Stimulated activated CD8-positive, alpha-beta memory T cell treated with anti-CD3 and anti-CD28 coated beads, Interleukin-15, amount 100 ng/mL, for 48 hours (primary cell): ENCODE data around the gene NRXN3.
"Not testable (repeated sequence)": the region's sequence is repeated elsewhere in the genome, so short reads cannot be mapped to it uniquely, and the experiment has no call there.

Experiments used
- DNase-seq, 2 donors: peaks; one replicate each; pipeline ENCODE4 v3.0.0-alpha.2; 2020; ENCODE audit warnings: low read depth in 2 of 2

The NRXN3 gene

DNA sequence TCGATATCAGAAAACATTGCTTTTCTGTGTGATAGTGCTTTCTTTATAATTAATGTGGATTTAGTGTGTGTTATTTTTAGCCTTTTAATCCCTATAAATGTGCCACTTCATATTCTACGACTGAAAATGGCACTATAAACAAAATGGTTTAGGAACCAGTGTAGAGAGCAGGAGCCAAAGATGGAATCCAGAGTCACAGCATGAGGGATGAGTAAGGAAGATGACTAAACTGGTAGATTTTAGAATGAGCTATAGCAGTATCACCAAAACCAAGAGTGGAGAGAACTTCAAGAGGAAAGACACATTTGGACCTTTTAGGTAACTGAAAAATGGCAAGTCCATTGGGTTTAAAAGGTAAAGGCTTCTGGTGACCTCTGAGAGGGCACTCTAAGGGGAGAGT is 887.2 kb downstream of the NRXN3 start:
- DNase-seq, result no peak

GRCh38 chr14:79062226-79062625 is 892.1 kb downstream of the NRXN3 start:
- DNase-seq, result no peak

DNA sequence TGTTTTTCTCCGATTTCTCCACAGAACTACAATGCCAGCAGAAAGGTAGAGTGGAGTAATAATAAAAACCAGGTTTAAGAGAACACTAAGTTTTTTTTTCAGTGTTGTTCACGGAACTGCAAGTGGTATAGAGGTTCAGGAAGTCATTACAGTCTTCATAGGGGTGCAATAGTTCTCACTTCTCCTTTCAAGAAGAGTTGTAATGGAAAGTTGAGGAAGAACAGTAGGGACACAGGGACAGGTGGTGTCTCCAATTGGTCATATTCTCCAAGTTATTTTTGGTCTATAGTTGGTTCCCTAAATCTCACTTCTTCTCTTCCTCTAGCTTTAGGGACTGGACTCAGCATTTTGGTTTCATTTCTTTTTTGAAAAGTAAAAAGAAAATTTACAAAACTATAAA is 894.0 kb downstream of the NRXN3 start:
- no peak for DNase-seq

- no peak for DNase-seq
Measured at GRCh38 chr14:79074510-79074909, 904.3 kb downstream of the NRXN3 start.

DNA sequence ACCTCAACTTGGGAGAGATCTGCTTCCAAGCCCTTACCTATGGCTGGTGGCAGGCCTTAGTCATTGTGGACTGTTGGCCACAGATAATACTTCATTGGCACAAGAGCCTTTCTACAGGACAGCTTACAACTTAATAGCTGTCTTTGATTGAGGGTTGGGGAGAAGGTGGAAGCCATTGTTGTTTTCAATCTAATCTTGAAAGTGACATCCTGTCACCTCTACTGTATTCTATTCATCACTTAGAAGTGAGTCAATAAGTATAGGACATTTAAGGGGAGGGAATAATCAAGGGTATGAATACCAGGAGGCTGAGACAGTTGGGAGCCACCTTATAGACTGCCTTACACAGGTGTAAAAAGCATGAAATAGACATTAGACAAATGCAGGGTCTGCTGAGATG is 906.3 kb downstream of the NRXN3 start:
- DNase-seq, result no peak

DNA sequence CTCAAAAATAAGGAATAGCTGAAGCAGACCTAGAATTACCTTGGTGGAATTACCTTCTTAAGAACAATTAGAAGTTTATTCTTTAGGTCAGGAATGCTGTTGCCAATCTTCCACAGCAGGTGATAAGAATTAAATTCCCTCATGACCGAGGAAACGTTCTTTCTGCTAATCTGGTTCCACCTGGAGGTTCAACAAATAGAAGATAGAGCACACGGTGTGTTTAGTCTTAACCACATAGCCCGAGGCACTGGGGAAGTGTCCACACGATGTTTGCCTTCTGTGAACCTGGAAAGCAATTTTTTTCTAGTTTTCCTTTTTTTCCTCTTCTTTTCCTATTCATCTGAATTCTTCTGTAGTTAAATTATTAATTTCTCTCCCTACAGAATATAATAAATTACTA is 906.9 kb downstream of the NRXN3 start:
- no peak for DNase-seq

DNA sequence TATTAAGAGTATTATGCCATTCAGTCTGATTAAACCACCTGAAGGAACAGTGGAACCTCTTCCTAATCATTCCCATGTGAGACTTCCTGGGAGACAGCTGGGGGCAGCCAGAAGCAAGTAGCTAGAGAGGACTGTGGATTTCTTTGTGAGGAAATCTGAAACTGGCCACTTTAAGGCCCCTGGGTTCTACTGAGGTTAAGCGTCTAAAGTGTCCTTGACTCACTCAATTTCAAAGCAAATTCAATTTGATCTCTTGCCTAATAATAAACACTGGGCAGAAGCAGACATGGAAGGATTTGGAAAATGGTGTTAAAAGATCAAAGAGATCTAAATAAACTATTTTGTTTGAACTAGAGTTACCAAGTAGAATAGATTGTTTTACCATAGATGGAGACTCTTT is 909.9 kb downstream of the NRXN3 start:
- no peak for DNase-seq

GRCh38 chr14:79082883-79083282 is 912.7 kb downstream of the NRXN3 start:
- DNase-seq, result no peak

- DNase-seq, result no peak
Measured at GRCh38 chr14:79083356-79083755, 913.2 kb downstream of the NRXN3 start.

DNA sequence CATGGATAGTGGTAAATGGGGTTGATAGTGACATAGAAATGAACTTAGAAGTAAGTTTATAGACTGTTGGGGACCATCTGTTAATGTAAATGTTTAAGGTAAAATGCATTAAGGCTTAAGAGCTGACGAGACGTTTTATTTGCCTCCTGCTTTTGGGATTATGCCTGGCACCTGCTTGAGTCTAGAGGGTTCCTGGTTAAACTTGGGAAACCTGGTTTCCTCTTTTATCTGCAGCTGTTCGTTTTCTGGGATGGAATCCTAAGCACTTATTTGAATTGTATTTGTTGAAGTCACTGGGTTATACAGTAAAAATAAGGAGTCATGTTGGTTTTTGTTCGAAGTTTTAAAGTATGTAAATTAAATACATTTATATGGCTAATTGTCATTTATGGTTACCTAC is 914.7 kb downstream of the NRXN3 start:
- no peak for DNase-seq

DNA sequence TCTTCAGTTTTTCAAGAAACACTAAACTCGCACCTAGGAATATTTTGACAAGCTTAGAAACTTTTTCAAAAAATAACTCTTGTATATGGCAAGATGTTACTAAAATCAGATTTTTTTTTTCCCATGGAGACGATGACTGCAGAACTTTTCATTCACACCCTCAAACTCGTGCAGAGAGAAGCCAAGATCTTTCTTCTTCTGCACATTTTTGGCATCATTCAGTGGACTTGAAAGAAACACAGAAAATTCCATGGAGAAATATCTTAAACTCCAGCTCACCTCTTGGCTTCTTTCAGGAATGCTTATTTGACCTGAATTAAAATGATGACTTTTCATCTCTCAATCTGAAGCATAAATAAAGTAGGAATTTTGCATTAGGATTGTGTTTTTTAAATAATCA is 919.4 kb downstream of the NRXN3 start:
- no peak for DNase-seq

DNA sequence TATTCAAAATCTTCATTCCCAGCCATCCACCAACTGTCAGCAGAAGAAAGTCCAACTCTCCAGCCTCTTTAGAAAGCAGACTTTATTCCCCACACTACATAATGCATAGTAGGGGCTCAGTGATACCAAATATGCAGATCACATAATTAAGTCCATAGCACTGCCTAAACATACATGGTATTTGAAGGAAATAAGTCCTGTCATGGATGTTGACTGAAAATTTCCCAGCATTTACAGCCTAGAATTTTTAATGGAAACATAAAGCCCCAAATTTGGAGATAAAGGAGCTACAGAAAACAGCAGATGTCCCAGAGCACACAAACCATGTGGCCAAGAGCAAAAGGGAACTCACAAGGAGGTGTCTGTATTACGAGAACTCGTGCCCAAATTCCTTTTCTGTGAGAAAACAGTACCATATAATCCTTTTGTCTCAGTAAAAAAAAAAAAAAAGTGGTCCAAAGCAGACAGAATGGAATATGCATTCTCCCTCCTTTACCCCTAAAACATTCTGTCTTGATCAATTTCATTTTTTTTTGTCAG is 920.5 kb downstream of the NRXN3 start:
- no peak for DNase-seq

DNA sequence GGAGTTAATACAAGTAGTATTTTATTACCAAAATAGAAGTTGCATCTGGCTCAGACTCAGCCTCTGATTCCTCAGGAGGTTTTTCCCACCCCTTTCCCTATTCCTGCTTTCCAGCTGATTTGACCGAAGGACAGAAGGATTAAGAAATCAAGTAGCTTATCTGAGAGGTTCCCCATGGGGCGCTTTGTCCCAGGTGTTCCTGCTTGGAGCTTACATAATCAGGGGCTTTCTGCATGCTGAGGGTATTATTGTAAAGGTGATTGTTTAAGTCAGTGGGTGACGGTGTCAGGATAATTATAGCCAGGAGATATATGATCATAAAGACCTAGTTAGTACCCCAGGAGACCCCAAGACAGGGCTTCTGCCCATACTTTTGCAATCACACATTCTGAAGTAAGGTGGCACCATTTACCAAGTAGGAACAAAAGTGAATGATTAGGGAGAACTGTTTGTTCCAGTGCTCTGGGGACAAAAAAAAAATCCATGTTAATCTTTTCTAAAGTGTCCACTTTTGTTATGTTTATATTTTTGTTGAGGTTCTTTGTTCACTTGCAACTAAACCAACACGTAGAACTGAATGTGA is 921.3 kb downstream of the NRXN3 start:
- DNase-seq, result no peak

DNA sequence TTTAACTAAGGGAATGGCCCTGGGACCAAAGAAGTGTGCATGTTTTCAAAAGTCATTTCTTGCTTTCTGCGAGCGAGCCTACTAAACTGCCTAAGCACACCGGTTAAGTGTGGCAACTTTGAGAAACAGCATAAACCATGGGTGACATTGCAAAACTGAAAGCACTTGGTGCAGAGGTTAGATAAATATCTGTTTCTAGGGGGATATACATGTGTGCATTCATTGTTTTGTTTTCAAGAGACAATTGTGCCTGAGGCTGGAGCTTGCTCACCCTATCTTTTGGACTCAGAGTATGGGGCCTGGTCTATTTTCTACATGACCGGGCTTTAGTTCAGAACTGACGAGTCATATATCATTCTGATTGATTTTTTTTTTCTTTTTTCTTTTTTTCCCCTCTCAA is 923.4 kb downstream of the NRXN3 start:
- DNase-seq, result no peak

DNA sequence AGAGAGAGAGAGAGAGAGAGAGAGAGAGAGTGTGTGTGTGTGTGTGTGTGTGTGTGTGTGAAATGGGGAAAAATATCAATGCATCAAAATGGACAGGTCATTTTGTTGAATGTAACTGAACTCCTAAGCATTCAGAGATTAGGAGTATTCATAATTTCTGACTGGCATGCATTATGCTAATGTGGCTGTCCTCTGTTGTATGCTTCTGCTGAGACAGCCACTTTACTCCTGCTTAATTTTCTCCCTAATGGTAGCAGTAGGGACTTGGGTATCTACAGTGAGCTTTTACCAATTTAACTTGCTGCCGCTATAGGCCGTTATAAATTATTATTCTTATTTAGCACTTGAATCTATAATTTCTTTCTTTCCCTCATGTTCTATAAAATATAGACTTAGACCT is 924.8 kb downstream of the NRXN3 start:
- DNase-seq, result no peak

DNA sequence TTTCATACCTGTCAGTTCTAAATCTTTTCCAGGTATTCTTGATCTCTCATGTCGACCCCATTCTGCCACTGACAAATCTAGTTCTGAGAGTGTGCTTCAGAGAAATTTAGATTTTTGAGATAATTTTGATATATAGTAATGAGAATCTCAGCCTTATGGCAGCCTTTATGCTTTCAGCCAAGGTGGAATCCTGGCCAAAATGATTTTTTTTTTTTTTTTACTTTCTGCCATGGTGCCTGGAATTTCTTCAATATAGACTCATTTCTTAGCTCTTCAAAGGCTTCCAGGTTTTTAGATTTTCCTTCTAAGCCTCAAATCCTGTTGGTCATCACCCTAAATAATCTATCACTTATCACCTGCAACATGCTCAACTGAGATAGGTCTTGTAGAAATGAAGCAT is 926.6 kb downstream of the NRXN3 start:
- DNase-seq, result no peak

- no peak for DNase-seq
Measured at GRCh38 chr14:79098324-79098723, 928.2 kb downstream of the NRXN3 start.

- no peak for DNase-seq
Measured at GRCh38 chr14:79100578-79100977, 930.4 kb downstream of the NRXN3 start.

DNA sequence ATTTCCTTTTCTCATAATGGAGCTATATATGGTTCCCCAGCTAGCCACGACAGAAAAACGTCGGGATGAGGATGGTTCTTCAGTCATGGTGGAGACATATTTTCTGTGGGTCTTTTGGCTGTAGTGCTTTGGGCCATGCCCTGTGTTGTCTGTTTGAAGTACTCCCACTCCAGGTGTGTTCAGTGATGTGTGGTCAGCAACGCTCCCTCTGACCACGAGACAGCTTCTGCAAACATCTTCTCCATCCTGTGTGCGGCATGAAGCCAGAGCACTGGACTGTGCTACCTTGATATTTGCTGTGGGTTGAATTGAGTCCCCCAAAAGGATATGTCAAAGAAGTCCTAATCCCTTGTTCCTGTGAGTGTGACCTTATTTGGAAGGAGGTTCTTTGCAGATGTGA is 931.2 kb downstream of the NRXN3 start:
- no peak for DNase-seq

GRCh38 chr14:79103764-79104163 is 933.6 kb downstream of the NRXN3 start:
- DNase-seq, result no peak

- DNase-seq, result not testable (repeated sequence)
Measured at GRCh38 chr14:79110564-79110963, 940.4 kb downstream of the NRXN3 start.

GRCh38 chr14:79111987-79112501 is 941.9 kb downstream of the NRXN3 start:
- DNase-seq, result no peak

- DNase-seq, result no peak
Measured at GRCh38 chr14:79117561-79117960, 947.4 kb downstream of the NRXN3 start.

- DNase-seq, result no peak
Measured at GRCh38 chr14:79118291-79118690, 948.1 kb downstream of the NRXN3 start.
